SU-DHL-6 (cell line): ENCODE data around the gene TFAP2C.

Experiments
- H2AFZ ChIP-seq: fragments of 200-600 bp; sonication (generic); 2 replicates; pipeline ENCODE4 v1.6.1; 2014; ENCODE audit warnings: low read depth, mild to moderate bottlenecking, moderate library complexity, mixed read lengths, antibody characterized with exemption, low read length; ENCODE audit not compliant: severe bottlenecking
- H3F3A ChIP-seq: fragments of 200-600 bp; shearing (Covaris generic); 2 replicates; pipeline ENCODE4 v1.6.0; 2016; ENCODE audit warnings: antibody characterized with exemption, mild to moderate bottlenecking; ENCODE audit not compliant: insufficient read depth
- H3K27ac ChIP-seq: fragments of 200-600 bp; sonication (generic); 2 replicates; pipeline ENCODE4 v1.5.1; 2016; ENCODE audit warnings: low read depth, mild to moderate bottlenecking, low read length, moderate library complexity, mixed read lengths
- H3K27me3 ChIP-seq: fragments of 200-600 bp; sonication (generic), shearing (Covaris generic); 2 replicates; pipeline ENCODE4 v1.6.0; 2014; ENCODE audit warnings: mild to moderate bottlenecking, low read length
- H3K36me3 ChIP-seq: fragments of 200-600 bp; sonication (generic); 2 replicates; pipeline ENCODE4 v1.6.1; 2014; ENCODE audit warnings: mild to moderate bottlenecking, low read length, mixed read lengths
- H3K4me2 ChIP-seq: fragments of 300-600, 200-600 bp; shearing (Covaris generic), sonication (generic); 2 replicates; pipeline ENCODE4 v1.6.0; 2014; ENCODE audit warnings: low read length, low read depth, mild to moderate bottlenecking; ENCODE audit not compliant: poor library complexity, severe bottlenecking
- H3K4me3 ChIP-seq: fragments of 200-600 bp; sonication (generic); 2 replicates; pipeline ENCODE4 v1.5.1; 2014; ENCODE audit warnings: antibody characterized with exemption, low read length, mild to moderate bottlenecking, mixed read lengths; ENCODE audit not compliant: insufficient read depth, poor library complexity, severe bottlenecking
- H3K79me2 ChIP-seq: fragments of 200-600 bp; sonication (generic); 2 replicates; pipeline ENCODE4 v1.6.1; 2014; ENCODE audit warnings: mild to moderate bottlenecking, low read length, moderate library complexity; ENCODE audit not compliant: insufficient read depth
- H3K9ac ChIP-seq: fragments of 200-600 bp; sonication (generic); 2 replicates; pipeline ENCODE4 v1.7.0; 2014; ENCODE audit warnings: mild to moderate bottlenecking, low read length
- H3K9me2 ChIP-seq: fragments of 200-600 bp; sonication (generic); replicated peaks from 2 replicates; pipeline ENCODE4 v1.6.1; 2014; ENCODE audit warnings: low read length; ENCODE audit not compliant: insufficient read depth
- H3K9me3 ChIP-seq: fragments of 200-600 bp; sonication (generic); 2 replicates; pipeline ENCODE4 v1.6.1; 2014; ENCODE audit warnings: low read length, mixed read lengths; ENCODE audit not compliant: insufficient read depth
- H4K20me1 ChIP-seq: fragments of 200-600 bp; sonication (generic); 2 replicates; pipeline ENCODE4 v1.6.1; 2014; ENCODE audit warnings: low read depth, mild to moderate bottlenecking, antibody characterized with exemption, low read length, moderate library complexity, mixed read lengths
- EZH2phosphoT487 ChIP-seq: fragments of 200-600 bp; sonication (generic), shearing (Covaris generic); conservative IDR thresholded peaks from 2 replicates; pipeline ENCODE4 v1.6.1; 2018; ENCODE audit warnings: mild to moderate bottlenecking, antibody characterized with exemption, low read length, moderate library complexity, mixed read lengths
- TF ChIP-seq, protein P1 (sequence below): fragments of 200-600 bp; sonication (generic); IDR thresholded peaks from one replicate; pipeline ENCODE4 v1.5.1; 2017; ENCODE audit warnings: antibody characterized with exemption, mild to moderate bottlenecking, low read length, moderate library complexity; ENCODE audit not compliant: insufficient read depth, poor library complexity, severe bottlenecking

The TFAP2C gene

DNA sequence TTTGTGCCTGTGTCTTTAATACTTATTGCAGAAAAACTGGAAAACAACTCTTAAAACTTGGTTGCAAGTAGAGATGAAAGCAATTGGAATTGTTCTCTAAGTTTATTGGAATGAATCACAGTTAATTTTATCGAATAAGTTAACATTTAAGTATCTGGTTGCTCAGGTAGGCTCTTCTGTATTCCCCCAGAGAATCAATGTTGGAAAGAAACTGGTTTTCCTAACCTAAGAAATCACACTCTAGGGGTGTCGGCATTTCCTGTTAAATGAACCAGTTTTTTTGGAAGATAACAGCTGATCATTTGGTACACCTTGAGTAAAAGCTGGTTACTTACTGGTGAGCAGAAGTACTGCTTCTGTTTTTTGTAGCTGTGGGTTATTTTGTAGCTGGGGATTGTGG is 5.2 kb downstream of the TFAP2C start:
- H3K36me3 ChIP-seq, result no peaks in the 10 kb centered on the region
- H2AFZ ChIP-seq, result no peak overlapping the region
- H3K27me3 ChIP-seq, result no peaks in the 10 kb centered on the region
- TF ChIP-seq EZH2phosphoT487, result no peak
- TF ChIP-seq, protein P1, sequence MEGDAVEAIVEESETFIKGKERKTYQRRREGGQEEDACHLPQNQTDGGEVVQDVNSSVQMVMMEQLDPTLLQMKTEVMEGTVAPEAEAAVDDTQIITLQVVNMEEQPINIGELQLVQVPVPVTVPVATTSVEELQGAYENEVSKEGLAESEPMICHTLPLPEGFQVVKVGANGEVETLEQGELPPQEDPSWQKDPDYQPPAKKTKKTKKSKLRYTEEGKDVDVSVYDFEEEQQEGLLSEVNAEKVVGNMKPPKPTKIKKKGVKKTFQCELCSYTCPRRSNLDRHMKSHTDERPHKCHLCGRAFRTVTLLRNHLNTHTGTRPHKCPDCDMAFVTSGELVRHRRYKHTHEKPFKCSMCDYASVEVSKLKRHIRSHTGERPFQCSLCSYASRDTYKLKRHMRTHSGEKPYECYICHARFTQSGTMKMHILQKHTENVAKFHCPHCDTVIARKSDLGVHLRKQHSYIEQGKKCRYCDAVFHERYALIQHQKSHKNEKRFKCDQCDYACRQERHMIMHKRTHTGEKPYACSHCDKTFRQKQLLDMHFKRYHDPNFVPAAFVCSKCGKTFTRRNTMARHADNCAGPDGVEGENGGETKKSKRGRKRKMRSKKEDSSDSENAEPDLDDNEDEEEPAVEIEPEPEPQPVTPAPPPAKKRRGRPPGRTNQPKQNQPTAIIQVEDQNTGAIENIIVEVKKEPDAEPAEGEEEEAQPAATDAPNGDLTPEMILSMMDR, result no peak
- no peaks in the 10 kb centered on the region for H4K20me1 ChIP-seq
- H3K9me2 ChIP-seq, result no peaks in the 10 kb centered on the region
- H3K79me2 ChIP-seq, result no peaks in the 10 kb centered on the region
- no peaks in the 10 kb centered on the region for H3K9me3 ChIP-seq
- no peaks in the 10 kb centered on the region for H3F3A ChIP-seq
- no peak overlapping the region for H3K4me3 ChIP-seq
- H3K9ac ChIP-seq, result no peak overlapping the region
- H3K4me2 ChIP-seq, result no peak overlapping the region
- no peak overlapping the region for H3K27ac ChIP-seq

DNA sequence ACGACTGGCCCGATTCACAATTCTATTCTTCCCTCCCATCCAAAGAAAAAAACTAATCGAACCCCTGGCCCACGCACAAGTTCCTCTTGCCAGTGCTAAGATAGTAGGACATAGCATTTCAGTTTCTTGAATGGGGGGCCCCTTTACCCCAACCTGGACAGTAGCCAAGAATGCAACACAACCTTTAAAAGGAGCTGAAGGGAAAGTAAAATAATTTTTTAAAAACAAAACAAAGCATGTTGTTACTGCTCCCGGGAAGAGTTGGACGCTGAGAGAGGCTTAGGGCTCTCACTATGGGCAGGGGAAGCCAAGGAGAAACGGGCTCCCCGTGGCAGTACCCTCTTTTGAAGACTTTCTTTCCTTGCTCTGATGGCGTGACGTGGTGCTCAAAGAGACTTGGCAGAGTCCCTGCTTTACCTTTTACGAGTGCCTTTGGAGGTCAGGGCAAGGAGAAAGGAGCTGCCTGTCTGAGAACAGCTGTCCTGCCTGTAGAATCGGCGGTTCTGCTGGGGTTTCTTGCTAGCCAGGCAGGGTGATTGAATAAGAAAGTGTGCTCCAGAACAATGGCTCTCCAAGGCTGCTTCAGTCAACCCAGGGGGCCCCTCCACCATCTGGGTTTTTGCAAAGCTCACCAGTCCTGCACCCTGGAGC is 5.8 kb downstream of the TFAP2C start:
- no peaks in the 10 kb centered on the region for H3K36me3 ChIP-seq
- no peaks in the 10 kb centered on the region for H3K9me2 ChIP-seq
- H3K27ac ChIP-seq, result no peak overlapping the region
- no peaks in the 10 kb centered on the region for H3K27me3 ChIP-seq
- H3K4me3 ChIP-seq, result no peak overlapping the region
- TF ChIP-seq EZH2phosphoT487, result no peak
- TF ChIP-seq, protein P1, result no peak
- no peaks in the 10 kb centered on the region for H3F3A ChIP-seq
- H2AFZ ChIP-seq, result no peak overlapping the region
- H3K9me3 ChIP-seq, result no peaks in the 10 kb centered on the region
- no peaks in the 10 kb centered on the region for H3K79me2 ChIP-seq
- no peak overlapping the region for H3K9ac ChIP-seq
- H3K4me2 ChIP-seq, result no peak overlapping the region
- no peaks in the 10 kb centered on the region for H4K20me1 ChIP-seq

DNA sequence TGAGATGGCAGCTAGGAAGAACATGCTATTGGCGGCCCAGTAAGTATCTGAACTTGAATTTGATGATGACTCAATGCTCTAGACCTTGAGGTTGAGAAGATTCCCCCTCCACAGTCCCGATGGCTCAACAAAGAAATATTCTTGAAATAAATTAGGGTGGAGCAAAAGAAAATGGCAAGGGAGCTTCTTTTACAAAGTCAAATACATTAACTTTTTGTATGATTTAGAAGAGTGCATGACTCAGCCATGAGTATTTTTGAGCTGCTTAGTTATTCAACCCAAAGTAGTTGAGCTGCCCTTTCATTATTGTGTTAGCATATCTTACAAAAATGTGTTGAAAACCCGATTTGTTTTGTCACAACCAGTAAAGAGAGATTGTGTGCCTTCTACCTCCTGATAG is 7.6 kb downstream of the TFAP2C start:
- H3K9me3 ChIP-seq, result no peaks in the 10 kb centered on the region
- no peaks in the 10 kb centered on the region for H3K36me3 ChIP-seq
- H3F3A ChIP-seq, result no peaks in the 10 kb centered on the region
- H2AFZ ChIP-seq, result no peak overlapping the region
- H3K27me3 ChIP-seq, result no peaks in the 10 kb centered on the region
- H4K20me1 ChIP-seq, result no peaks in the 10 kb centered on the region
- no peaks in the 10 kb centered on the region for H3K9me2 ChIP-seq
- H3K4me3 ChIP-seq, result no peak overlapping the region
- H3K27ac ChIP-seq, result no peak overlapping the region
- no peaks in the 10 kb centered on the region for H3K79me2 ChIP-seq
- H3K4me2 ChIP-seq, result no peak overlapping the region
- TF ChIP-seq EZH2phosphoT487, result no peak
- no peak overlapping the region for H3K9ac ChIP-seq

DNA sequence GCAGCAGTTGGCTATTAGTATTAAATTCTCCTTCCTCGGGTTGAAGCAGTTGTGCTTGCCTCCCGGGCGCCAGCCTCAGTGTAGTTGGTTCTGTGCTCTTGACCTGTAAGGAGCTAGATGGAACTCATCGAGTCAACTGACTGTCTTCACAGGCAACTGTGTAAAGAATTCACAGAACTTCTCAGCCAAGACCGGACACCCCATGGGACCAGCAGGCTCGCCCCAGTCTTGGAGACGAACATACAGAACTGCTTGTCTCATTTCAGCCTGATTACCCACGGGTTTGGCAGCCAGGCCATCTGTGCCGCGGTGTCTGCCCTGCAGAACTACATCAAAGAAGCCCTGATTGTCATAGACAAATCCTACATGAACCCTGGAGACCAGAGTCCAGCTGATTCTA is 8.5 kb downstream of the TFAP2C start:
- Histone ChIP-seq H3K79me2 (no peaks in the 10 kb centered on the region), H3K36me3 (no peaks in the 10 kb centered on the region), H3K9ac (no peak overlapping the region), H3K4me3 (no peak overlapping the region), H3K9me2 (no peaks in the 10 kb centered on the region), H3K27ac (no peak overlapping the region), H3K4me2 (no peak overlapping the region), H3K9me3 (no peaks in the 10 kb centered on the region), H3K27me3 (no peaks in the 10 kb centered on the region), H4K20me1 (no peaks in the 10 kb centered on the region), H3F3A (no peaks in the 10 kb centered on the region), H2AFZ (no peak overlapping the region)
- no peak for TF ChIP-seq EZH2phosphoT487
- TF ChIP-seq, protein P1, result no peak
